ENCODE results near the gene ERC1.

ERC1 gene

GRCh38 chr12:1398673-1399072, 407.6 kb downstream of the ERC1 start:
- peak; percentile 27 for DNase-seq (ENCODE audit: low read depth)
- H3K4me3 ChIP-seq (ENCODE audit: low read depth, low read length), result no peak overlapping the region
- no peak for TF ChIP-seq MAX (IDR thresholded peaks at IDR 0.05; ENCODE audit: low read depth, low read length)
- TF ChIP-seq MYC (IDR thresholded peaks at IDR 0.05; ENCODE audit: low read depth, low read length), result no peak
- TF ChIP-seq CTCF (IDR thresholded peaks at IDR 0.05; ENCODE audit: low read depth, low read length), result no peak
- no peak for TF ChIP-seq POLR2A (IDR thresholded peaks at IDR 0.05; ENCODE audit: extremely low read depth, insufficient read length)

GRCh38 chr12:1401891-1402290, 410.9 kb downstream of the ERC1 start:
- H3K4me3 ChIP-seq (ENCODE audit: low read depth, low read length), result no peak overlapping the region
- DNase-seq (ENCODE audit: low read depth), result no peak
- TF ChIP-seq CTCF (IDR thresholded peaks at IDR 0.05; ENCODE audit: low read depth, low read length), result no peak
- TF ChIP-seq POLR2A (IDR thresholded peaks at IDR 0.05; ENCODE audit: extremely low read depth, insufficient read length), result no peak
- no peak for TF ChIP-seq MAX (IDR thresholded peaks at IDR 0.05; ENCODE audit: low read depth, low read length)
- TF ChIP-seq MYC (IDR thresholded peaks at IDR 0.05; ENCODE audit: low read depth, low read length), result no peak

- TF ChIP-seq POLR2A (IDR thresholded peaks at IDR 0.05; ENCODE audit: extremely low read depth, insufficient read length) (no peak), MAX (IDR thresholded peaks at IDR 0.05; ENCODE audit: low read depth, low read length) (no peak), CTCF (IDR thresholded peaks at IDR 0.05; ENCODE audit: low read depth, low read length) (no peak), MYC (IDR thresholded peaks at IDR 0.05; ENCODE audit: low read depth, low read length) (no peak)
- no peak overlapping the region for H3K4me3 ChIP-seq (ENCODE audit: low read depth, low read length)
- DNase-seq (ENCODE audit: low read depth), result no peak
Observed at GRCh38 chr12:1403417-1403816, 412.4 kb downstream of the ERC1 start.

- no peak for DNase-seq (ENCODE audit: low read depth)
Observed at GRCh38 chr12:1405619-1406018, 414.6 kb downstream of the ERC1 start.

GRCh38 chr12:1410794-1411193, 419.8 kb downstream of the ERC1 start:
- H3K4me3 ChIP-seq (ENCODE audit: low read depth, low read length), result no peak overlapping the region
- TF ChIP-seq POLR2A (IDR thresholded peaks at IDR 0.05; ENCODE audit: extremely low read depth, insufficient read length) (no peak), MAX (IDR thresholded peaks at IDR 0.05; ENCODE audit: low read depth, low read length) (no peak), CTCF (IDR thresholded peaks at IDR 0.05; ENCODE audit: low read depth, low read length) (no peak), MYC (IDR thresholded peaks at IDR 0.05; ENCODE audit: low read depth, low read length) (no peak)

More at GRCh38 chr12:1405619-1406018, 414.6 kb downstream of the ERC1 start:
- no peak overlapping the region for H3K4me3 ChIP-seq (ENCODE audit: low read depth, low read length)
- TF ChIP-seq MAX (IDR thresholded peaks at IDR 0.05; ENCODE audit: low read depth, low read length) (no peak), MYC (IDR thresholded peaks at IDR 0.05; ENCODE audit: low read depth, low read length) (no peak), POLR2A (IDR thresholded peaks at IDR 0.05; ENCODE audit: extremely low read depth, insufficient read length) (no peak), CTCF (IDR thresholded peaks at IDR 0.05; ENCODE audit: low read depth, low read length) (no peak)

GRCh38 chr12:1413930-1414329, 422.9 kb downstream of the ERC1 start:
- H3K4me3 ChIP-seq (ENCODE audit: low read depth, low read length), result no peak overlapping the region
- no peak for TF ChIP-seq CTCF (IDR thresholded peaks at IDR 0.05; ENCODE audit: low read depth, low read length)
- TF ChIP-seq POLR2A (IDR thresholded peaks at IDR 0.05; ENCODE audit: extremely low read depth, insufficient read length), result no peak
- no peak for TF ChIP-seq MAX (IDR thresholded peaks at IDR 0.05; ENCODE audit: low read depth, low read length)
- no peak for TF ChIP-seq MYC (IDR thresholded peaks at IDR 0.05; ENCODE audit: low read depth, low read length)
- DNase-seq (ENCODE audit: low read depth), result no peak

More at GRCh38 chr12:1410794-1411193, 419.8 kb downstream of the ERC1 start:
- DNase-seq (ENCODE audit: low read depth), result no peak

All from NB4 (cell line).